GM18499 (cell line): ENCODE data around the gene C8A.

Source experiments
- ATAC-seq: cut with Tn5 transposase; IDR thresholded peaks from one replicate; pipeline ENCODE4 v1.9.1; 2021; ENCODE audit warnings: moderate number of reproducible peaks; ENCODE audit not compliant: insufficient read depth, unreplicated experiment

C8A gene

GRCh38 chr1:56854521-56855099, at the start of gene C8A:
Gene C8A, plus strand, starts transcription at chr1:56854797. Its CDS starts 105 bp downstream, at chr1:56854902.
- ATAC-seq, result no peak

GRCh38 chr1:56806804-56807203, 47.8 kb upstream of the C8A start:
- ATAC-seq, result no peak

- no peak for ATAC-seq
Measured at GRCh38 chr1:56808410-56808809, 46.2 kb upstream of the C8A start.

GRCh38 chr1:56811331-56811730, 43.3 kb upstream of the C8A start:
- no peak for ATAC-seq

- ATAC-seq, result no peak
Measured at GRCh38 chr1:56814205-56814604, 40.4 kb upstream of the C8A start.

- no peak for ATAC-seq
Measured at GRCh38 chr1:56816264-56816663, 38.3 kb upstream of the C8A start.

- no peak for ATAC-seq
Measured at GRCh38 chr1:56816909-56817308, 37.7 kb upstream of the C8A start.

- no peak for ATAC-seq
Measured at GRCh38 chr1:56817716-56818463, 36.7 kb upstream of the C8A start.

GRCh38 chr1:56819387-56819899, 35.2 kb upstream of the C8A start, which contains the start of gene FYB2:
Gene FYB2, minus strand, starts transcription at chr1:56819404. Its CDS starts 114 bp downstream, at chr1:56819290.
- no peak for ATAC-seq

- ATAC-seq, result peak; percentile 44
Measured at GRCh38 chr1:56820755-56821461, 33.7 kb upstream of the C8A start.

- ATAC-seq, result no peak
Measured at GRCh38 chr1:56821462-56821797, 33.2 kb upstream of the C8A start.

GRCh38 chr1:56824271-56824670, 30.3 kb upstream of the C8A start:
- no peak for ATAC-seq

GRCh38 chr1:56824938-56825337, 29.7 kb upstream of the C8A start:
- ATAC-seq, result no peak

GRCh38 chr1:56825436-56825835, 29.2 kb upstream of the C8A start:
- ATAC-seq, result no peak

GRCh38 chr1:56827711-56828110, 26.9 kb upstream of the C8A start:
- no peak for ATAC-seq

GRCh38 chr1:56830052-56830451, 24.5 kb upstream of the C8A start:
- no peak for ATAC-seq

GRCh38 chr1:56831871-56832693, 22.5 kb upstream of the C8A start:
- ATAC-seq, result no peak

GRCh38 chr1:56833088-56833487, 21.5 kb upstream of the C8A start:
- ATAC-seq, result no peak

GRCh38 chr1:56834137-56834900, 20.3 kb upstream of the C8A start:
- no peak for ATAC-seq

- ATAC-seq, result no peak
Measured at GRCh38 chr1:56835657-56836056, 18.9 kb upstream of the C8A start.
